A549 (cell line): Measurements from ENCODE around the gene PPP1R3D. TPM values are rescaled to one million over a fixed set of nuclear protein-coding genes. Genes with fewer than 3 reads are reported as not detected.

Source experiments
- ATAC-seq, 2 experiments: fragments of 200-7000 bp in 1 of 2; fragments of >200 bp in 1 of 2; cut with Nextera tagmentation in 1 of 2; cut with Tn5 transposase in 1 of 2; 3 replicates each; pipeline versions ENCODE4 v1.8.0 to v1.9.1; 2018 to 2020; ENCODE audit warnings: mild to moderate bottlenecking in 1 of 2, moderate library complexity in 1 of 2
- CTCF ChIA-PET: fragments of 300-600 bp; sonication (Branson Sonifier 250); formaldehyde crosslinking; extraction: SDS; loops from one replicate; lab custom pipeline; 2021; ENCODE audit warnings: antibody characterized with exemption, inconsistent platforms; lab: Yijun Ruan, JAX
- POLR2A ChIA-PET: fragments of 350-600 bp; formaldehyde crosslinking; extraction: SDS; loops from one replicate; lab custom pipeline; 2021; ENCODE audit warnings: antibody characterized with exemption, inconsistent platforms; lab: Yijun Ruan, JAX
- DNase-seq, 2 experiments: peaks; one replicate each; pipeline versions ENCODE4 v3.0.0 to v3.0.0-alpha.2; 2011 to 2016; ENCODE audit warnings: low read depth in 1 of 2, low spot score in 1 of 2
- FAIRE-seq: peaks from 2 replicates; lab custom pipeline; 2011; peaks lifted over from hg19 to GRCh38; lab: Jason Lieb, UNC
- H3K27ac ChIP-seq, 2 experiments: fragments of >200 bp; sonication (Bioruptor Twin); formaldehyde crosslinking; 3 replicates each; pipeline ENCODE4 v1.5.1; 2016 to 2017
- H3K4me1 ChIP-seq: fragments of >200 bp; sonication (Bioruptor Twin); formaldehyde crosslinking; 3 replicates; pipeline ENCODE4 v1.6.1; 2016
- H3K4me2 ChIP-seq: fragments of >200 bp; sonication (Bioruptor Twin); formaldehyde crosslinking; 3 replicates; pipeline ENCODE4 v1.6.1; 2016
- H3K4me3 ChIP-seq: fragments of >200 bp; sonication (Bioruptor Twin); formaldehyde crosslinking; 3 replicates; pipeline ENCODE4 v1.5.1; 2016
- H3K9me3 ChIP-seq: fragments of >200 bp; sonication (Bioruptor Twin); formaldehyde crosslinking; 3 replicates; pipeline ENCODE4 v1.6.1; 2016
- CBX8 ChIP-seq: fragments of 200-600 bp; sonication (generic); IDR thresholded peaks from 2 replicates; pipeline ENCODE4 v1.6.1; 2016
- CHD2 ChIP-seq: fragments of 150-350 bp; IDR thresholded peaks from 2 replicates; pipeline ENCODE4 v1.6.1; 2014; ENCODE audit warnings: low read length; ENCODE audit not compliant: partially characterized antibody
- CHD4 ChIP-seq: fragments of 200-600 bp; sonication (generic); IDR thresholded peaks from 2 replicates; pipeline ENCODE4 v1.6.1; 2016; ENCODE audit warnings: antibody characterized with exemption, mild to moderate bottlenecking, borderline replicate concordance
- EHMT2 ChIP-seq: fragments of 200-600 bp; sonication (generic); IDR thresholded peaks from 2 replicates; pipeline ENCODE4 v1.6.1; 2016; ENCODE audit warnings: antibody characterized with exemption, low read depth, mild to moderate bottlenecking, moderate library complexity
- FOSB ChIP-seq: fragments of 250-450 bp; sonication (Bioruptor Pico); IDR thresholded peaks from 2 replicates; pipeline ENCODE4 v1.5.0; 2020; ENCODE audit warnings: mild to moderate bottlenecking, moderate library complexity
- FOSL2 ChIP-seq, 2 experiments: fragments of 450-650 bp in 1 of 2; fragments of >200 bp in 1 of 2; sonication (Bioruptor Twin) in 1 of 2; formaldehyde crosslinking; IDR thresholded peaks; 2 replicates each; pipeline versions ENCODE4 v1.5.0 to v1.6.1; 2016 to 2020; ENCODE audit warnings: mild to moderate bottlenecking in 1 of 2, moderate library complexity in 1 of 2
- FOXS1 ChIP-seq: fragments of 250-450 bp; sonication (Bioruptor Pico); IDR thresholded peaks from 2 replicates; pipeline ENCODE4 v1.5.0; 2020; ENCODE audit warnings: mild to moderate bottlenecking, moderate library complexity
- GATA3 ChIP-seq: IDR thresholded peaks from 2 replicates; pipeline ENCODE4 v1.6.1; 2012; ENCODE audit warnings: borderline replicate concordance
- HES2 ChIP-seq: fragments of >200 bp; sonication (Bioruptor Twin); formaldehyde crosslinking; IDR thresholded peaks from 2 replicates; pipeline ENCODE4 v1.6.1; 2016
- HOXA7 ChIP-seq: fragments of 250-450 bp; sonication (Bioruptor Pico); IDR thresholded peaks from 2 replicates; pipeline ENCODE4 v1.5.0; 2020; ENCODE audit warnings: mild to moderate bottlenecking, moderate library complexity
- HOXB5 ChIP-seq: fragments of 250-450 bp; sonication (Bioruptor Pico); IDR thresholded peaks from 2 replicates; pipeline ENCODE4 v1.5.0; 2020; ENCODE audit warnings: mild to moderate bottlenecking, moderate library complexity
- KDM1A ChIP-seq: fragments of 200-600 bp; sonication (generic); IDR thresholded peaks from 2 replicates; pipeline ENCODE4 v1.6.1; 2016; ENCODE audit warnings: low read depth, mild to moderate bottlenecking
- KDM5A ChIP-seq: fragments of 200-600 bp; sonication (generic); IDR thresholded peaks from 2 replicates; pipeline ENCODE4 v1.6.1; 2016; ENCODE audit warnings: antibody characterized with exemption, mild to moderate bottlenecking
- MAZ ChIP-seq: fragments of 150-350 bp; IDR thresholded peaks from 2 replicates; pipeline ENCODE4 v1.6.1; 2014; ENCODE audit warnings: antibody characterized with exemption, low read depth, low read length, borderline replicate concordance
- MYC ChIP-seq: IDR thresholded peaks from 2 replicates; pipeline ENCODE4 v1.6.1; 2012; ENCODE audit warnings: mild to moderate bottlenecking, inconsistent platforms, low read length, improper control_type of control experiment, borderline replicate concordance
- NPAS2 ChIP-seq: fragments of 250-450 bp; sonication (Bioruptor Pico); IDR thresholded peaks from 2 replicates; pipeline ENCODE4 v1.8.0; 2022; ENCODE audit warnings: mild to moderate bottlenecking, moderate library complexity, borderline replicate concordance
- PBX3 ChIP-seq: IDR thresholded peaks from 2 replicates; pipeline ENCODE4 v1.6.1; 2012
- PHF8 ChIP-seq: fragments of 200-600 bp; sonication (generic); IDR thresholded peaks from 2 replicates; pipeline ENCODE4 v1.6.1; 2016; ENCODE audit warnings: low read depth, mild to moderate bottlenecking, antibody characterized with exemption, moderate library complexity, borderline replicate concordance
- POLR2A ChIP-seq: IDR thresholded peaks from 2 replicates; pipeline ENCODE4 v1.6.1; 2012; ENCODE audit warnings: mild to moderate bottlenecking, low read length
- POLR2AphosphoS2 ChIP-seq: conservative IDR thresholded peaks from 2 replicates; pipeline ENCODE4 v1.6.1; 2012; ENCODE audit warnings: low read length, improper control_type of control experiment, inconsistent platforms
- RAD21 ChIP-seq, 2 experiments: fragments of >200 bp in 1 of 2; sonication (Bioruptor Twin) in 1 of 2; formaldehyde crosslinking in 1 of 2; IDR thresholded peaks in 1 of 2; conservative IDR thresholded peaks in 1 of 2; 2 replicates in 1 of 2; 3 replicates in 1 of 2; pipeline ENCODE4 v1.6.1; 2012 to 2018; ENCODE audit warnings: inconsistent platforms in 1 of 2
- RARB ChIP-seq: fragments of 250-450 bp; sonication (Bioruptor Pico); IDR thresholded peaks from 2 replicates; pipeline ENCODE4 v1.8.0; 2021; ENCODE audit warnings: mild to moderate bottlenecking, moderate library complexity
- RCOR1 ChIP-seq: fragments of 150-350 bp; IDR thresholded peaks from 2 replicates; pipeline ENCODE4 v1.6.1; 2014; ENCODE audit warnings: antibody characterized with exemption, low read length, low read depth
- REST ChIP-seq: fragments of 200-600 bp; sonication (generic); IDR thresholded peaks from 2 replicates; pipeline ENCODE4 v1.6.1; 2016; ENCODE audit warnings: antibody characterized with exemption, mild to moderate bottlenecking, moderate library complexity
- RFX5 ChIP-seq: fragments of 450-650 bp; IDR thresholded peaks from 2 replicates; pipeline ENCODE4 v1.7.1; 2014; ENCODE audit warnings: antibody characterized with exemption, mild to moderate bottlenecking, moderate library complexity
- SMC3 ChIP-seq: fragments of >200 bp; sonication (Bioruptor Twin); formaldehyde crosslinking; IDR thresholded peaks from 3 replicates; pipeline ENCODE4 v1.6.1; 2018; ENCODE audit warnings: inconsistent platforms
- WGBS: methylation state at CpG from one replicate; pipeline ENCODE4 v1.1.6; 2017; ENCODE audit errors: missing lambda C conversion rate; 5-methylcytosine and 5-hydroxymethylcytosine counted together
- polyA plus RNA-seq, 4 experiments: library from polyadenylated mRNA; depleted of rRNA in 3 of 4; stranded (reverse); fragments of >200 nt; fragmentation: RNase III in 1 of 4; extraction: RNeasy Plus Mini Kit Qiagen cat#74134 plus additional on column Dnase treatment in 1 of 4; gene quantifications; 2 replicates in 3 of 4; 3 replicates in 1 of 4; pipeline ENCODE4 v1.2.3, GENCODE V29; 2011 to 2017
- TF ChIP-seq, protein P1 (sequence below): fragments of 250-450 bp; sonication (Bioruptor Pico); IDR thresholded peaks from 2 replicates; pipeline ENCODE4 v1.5.0; 2021; ENCODE audit warnings: mild to moderate bottlenecking, moderate library complexity, borderline replicate concordance
- TF ChIP-seq, protein P2 (sequence below): fragments of 250-450 bp; sonication (Bioruptor Pico); IDR thresholded peaks from 2 replicates; pipeline ENCODE4 v1.5.0; 2020; ENCODE audit warnings: low read depth, mild to moderate bottlenecking, moderate library complexity

The PPP1R3D gene
- polyA plus RNA-seq, 2 of the 4 experiments (the other 2 are of a cell fraction), result 2.7 to 3.9 TPM

GRCh38 chr20:59895908-59896307 is 44.2 kb downstream of the PPP1R3D start:
- 52% methylated on average over 1 of the region's 1 CpG for WGBS
- no peak for TF ChIP-seq KDM5A
- TF ChIP-seq, protein P1, sequence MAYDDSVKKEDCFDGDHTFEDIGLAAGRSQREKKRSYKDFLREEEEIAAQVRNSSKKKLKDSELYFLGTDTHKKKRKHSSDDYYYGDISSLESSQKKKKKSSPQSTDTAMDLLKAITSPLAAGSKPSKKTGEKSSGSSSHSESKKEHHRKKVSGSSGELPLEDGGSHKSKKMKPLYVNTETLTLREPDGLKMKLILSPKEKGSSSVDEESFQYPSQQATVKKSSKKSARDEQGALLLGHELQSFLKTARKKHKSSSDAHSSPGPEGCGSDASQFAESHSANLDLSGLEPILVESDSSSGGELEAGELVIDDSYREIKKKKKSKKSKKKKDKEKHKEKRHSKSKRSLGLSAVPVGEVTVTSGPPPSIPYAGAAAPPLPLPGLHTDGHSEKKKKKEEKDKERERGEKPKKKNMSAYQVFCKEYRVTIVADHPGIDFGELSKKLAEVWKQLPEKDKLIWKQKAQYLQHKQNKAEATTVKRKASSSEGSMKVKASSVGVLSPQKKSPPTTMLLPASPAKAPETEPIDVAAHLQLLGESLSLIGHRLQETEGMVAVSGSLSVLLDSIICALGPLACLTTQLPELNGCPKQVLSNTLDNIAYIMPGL (CRISPR knock-in tag), result no peak
- no peak for TF ChIP-seq FOSB
- TF ChIP-seq HOXA7, result no peak
- no peak for TF ChIP-seq HOXB5 (CRISPR knock-in tag)
- TF ChIP-seq NPAS2 (CRISPR knock-in tag), result no peak
- no peak for TF ChIP-seq RAD21 (conservative IDR thresholded peaks at IDR 0.05 in 1 of 2, IDR thresholded peaks at IDR 0.05 in 1 of 2)
- no peak for TF ChIP-seq EHMT2
- no peak for TF ChIP-seq SMC3
- TF ChIP-seq FOXS1 (CRISPR knock-in tag), result no peak
- no peak for TF ChIP-seq RARB
- no peak for TF ChIP-seq RFX5
- TF ChIP-seq MYC, result no peak
- no peak for TF ChIP-seq GATA3
- TF ChIP-seq CBX8, result no peak
- FAIRE-seq, result no peak
- ChIA-PET CTCF (interaction anchor here (0.5 kb wide), 1 partner anchor 637 kb away, joined by 3 read pairs; no protein-coding TSS in a partner anchor), POLR2A (no interaction called here)
- Histone ChIP-seq H3K27ac (no peak overlapping the region), H3K4me2 (no peak overlapping the region), H3K4me3 (no peak overlapping the region), H3K4me1 (no peaks in the 10 kb centered on the region), H3K9me3 (no peaks in the 10 kb centered on the region)
- no peak for DNase-seq
- no peak for ATAC-seq

DNA sequence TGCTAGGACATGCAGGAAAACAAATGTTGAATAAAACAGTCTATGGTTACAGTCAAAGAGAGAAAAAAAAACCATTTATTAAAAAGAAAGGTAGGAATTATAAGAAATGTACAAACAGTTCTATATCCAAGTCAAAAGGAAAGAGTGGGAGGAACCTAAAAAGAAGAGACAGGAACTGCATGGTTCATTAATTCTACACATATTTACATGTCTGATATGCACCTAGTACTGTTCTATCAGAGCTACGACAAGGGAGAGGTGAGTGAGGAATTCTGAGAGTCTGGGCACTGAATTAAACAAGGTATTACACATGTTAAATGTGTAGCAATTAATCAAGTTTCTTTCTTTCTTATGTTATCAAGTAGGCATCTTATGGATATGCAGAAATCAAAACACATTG is 48.5 kb downstream of the PPP1R3D start:
- H3K4me3 ChIP-seq, result no peak overlapping the region
- H3K9me3 ChIP-seq, result no peaks in the 10 kb centered on the region
- 86% methylated on average over 1 of the region's 1 CpG for WGBS
- no peak overlapping the region for H3K27ac ChIP-seq
- no peak for ATAC-seq
- ChIA-PET POLR2A (no interaction called here), CTCF (no interaction called here)
- FAIRE-seq, result no peak
- no peak for DNase-seq
- H3K4me1 ChIP-seq, result no peaks in the 10 kb centered on the region
- H3K4me2 ChIP-seq, result no peak overlapping the region
- TF ChIP-seq EHMT2 (no peak), HOXA7 (no peak), FOSL2 (IDR thresholded peaks at IDR 0.05) (no peak), FOSL2 (CRISPR knock-in tag; IDR thresholded peaks at IDR 0.05) (no peak), GATA3 (no peak), REST (no peak), RCOR1 (no peak), POLR2A (no peak), POLR2AphosphoS2 (no peak), CHD4 (no peak), RFX5 (no peak), PBX3 (no peak), MAZ (no peak), PHF8 (no peak), NPAS2 (CRISPR knock-in tag) (no peak), SMC3 (no peak), KDM1A (no peak), HES2 (no peak), CHD2 (no peak)
- TF ChIP-seq, protein P2, sequence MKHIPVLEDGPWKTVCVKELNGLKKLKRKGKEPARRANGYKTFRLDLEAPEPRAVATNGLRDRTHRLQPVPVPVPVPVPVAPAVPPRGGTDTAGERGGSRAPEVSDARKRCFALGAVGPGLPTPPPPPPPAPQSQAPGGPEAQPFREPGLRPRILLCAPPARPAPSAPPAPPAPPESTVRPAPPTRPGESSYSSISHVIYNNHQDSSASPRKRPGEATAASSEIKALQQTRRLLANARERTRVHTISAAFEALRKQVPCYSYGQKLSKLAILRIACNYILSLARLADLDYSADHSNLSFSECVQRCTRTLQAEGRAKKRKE (CRISPR knock-in tag), result no peak
- TF ChIP-seq, protein P1 (CRISPR knock-in tag), result no peak
